A673 (cell line): ENCODE data around the gene GPHN.
A peak's percentile ranks its signal among the peaks of the same experiment; 100 is the strongest.

Source experiments
- EZH2 ChIP-seq: fragments of 200-600 bp; sonication (generic); IDR thresholded peaks from 2 replicates; pipeline ENCODE4 v1.6.1; 2017; ENCODE audit warnings: borderline replicate concordance, low read depth, mild to moderate bottlenecking, mixed read lengths, antibody characterized with exemption, low read length; ENCODE audit not compliant: poor library complexity, severe bottlenecking
- TF ChIP-seq, protein P1 (sequence below): fragments of 300-800, 200-600 bp; sonication (generic); conservative IDR thresholded peaks from 2 replicates; pipeline ENCODE4 v1.5.1; 2017; ENCODE audit warnings: low read depth, mild to moderate bottlenecking, antibody characterized with exemption, low read length, moderate library complexity, mixed read lengths

DNA sequence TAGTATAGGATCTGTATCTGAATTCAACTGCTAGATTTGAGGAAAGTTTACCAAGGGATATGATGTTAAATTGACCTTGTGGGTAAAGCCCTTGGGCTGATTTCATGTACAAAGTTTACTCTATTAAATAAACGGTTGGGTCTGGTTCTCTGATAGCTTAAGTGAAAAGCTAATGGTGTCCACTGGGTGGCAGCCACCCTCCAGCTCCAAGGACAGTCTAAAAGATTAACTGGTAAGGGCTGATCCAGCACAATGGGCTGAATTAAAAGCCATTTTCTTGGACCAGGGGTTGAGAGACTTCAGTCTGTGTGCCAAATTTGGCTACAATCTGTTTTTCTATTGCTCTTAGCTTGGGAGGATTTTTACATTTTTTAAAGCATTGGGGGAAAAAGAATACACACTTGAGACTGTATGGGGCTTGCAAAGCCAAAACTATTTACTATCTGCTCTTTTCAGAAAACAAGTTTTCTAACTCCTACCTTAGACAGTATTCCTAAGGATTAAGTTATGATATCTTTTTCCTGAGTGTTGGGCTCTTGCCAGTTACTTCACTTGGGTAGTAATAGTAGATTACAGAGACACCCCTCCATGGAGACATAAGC is 116.5 kb downstream of the GPHN start:
- TF ChIP-seq, protein P1, sequence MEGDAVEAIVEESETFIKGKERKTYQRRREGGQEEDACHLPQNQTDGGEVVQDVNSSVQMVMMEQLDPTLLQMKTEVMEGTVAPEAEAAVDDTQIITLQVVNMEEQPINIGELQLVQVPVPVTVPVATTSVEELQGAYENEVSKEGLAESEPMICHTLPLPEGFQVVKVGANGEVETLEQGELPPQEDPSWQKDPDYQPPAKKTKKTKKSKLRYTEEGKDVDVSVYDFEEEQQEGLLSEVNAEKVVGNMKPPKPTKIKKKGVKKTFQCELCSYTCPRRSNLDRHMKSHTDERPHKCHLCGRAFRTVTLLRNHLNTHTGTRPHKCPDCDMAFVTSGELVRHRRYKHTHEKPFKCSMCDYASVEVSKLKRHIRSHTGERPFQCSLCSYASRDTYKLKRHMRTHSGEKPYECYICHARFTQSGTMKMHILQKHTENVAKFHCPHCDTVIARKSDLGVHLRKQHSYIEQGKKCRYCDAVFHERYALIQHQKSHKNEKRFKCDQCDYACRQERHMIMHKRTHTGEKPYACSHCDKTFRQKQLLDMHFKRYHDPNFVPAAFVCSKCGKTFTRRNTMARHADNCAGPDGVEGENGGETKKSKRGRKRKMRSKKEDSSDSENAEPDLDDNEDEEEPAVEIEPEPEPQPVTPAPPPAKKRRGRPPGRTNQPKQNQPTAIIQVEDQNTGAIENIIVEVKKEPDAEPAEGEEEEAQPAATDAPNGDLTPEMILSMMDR, result peak; percentile 74
- no peak for TF ChIP-seq EZH2
